ENCODE measurements around the gene CDH23.

- TF ChIP-seq MAFK (IDR thresholded peaks at IDR 0.05; ENCODE audit: partially characterized antibody) (no peak), CTCF (IDR thresholded peaks at IDR 0.05) (no peak), CHD2 (IDR thresholded peaks at IDR 0.05; ENCODE audit: low read length, partially characterized antibody) (no peak), RAD21 (conservative IDR thresholded peaks at IDR 0.05 in 1 of 2, IDR thresholded peaks at IDR 0.05 in 1 of 2) (no peak), JUNB (IDR thresholded peaks at IDR 0.05) (no peak), BCL3 (IDR thresholded peaks at IDR 0.05) (no peak)
- TF ChIP-seq, protein P1, sequence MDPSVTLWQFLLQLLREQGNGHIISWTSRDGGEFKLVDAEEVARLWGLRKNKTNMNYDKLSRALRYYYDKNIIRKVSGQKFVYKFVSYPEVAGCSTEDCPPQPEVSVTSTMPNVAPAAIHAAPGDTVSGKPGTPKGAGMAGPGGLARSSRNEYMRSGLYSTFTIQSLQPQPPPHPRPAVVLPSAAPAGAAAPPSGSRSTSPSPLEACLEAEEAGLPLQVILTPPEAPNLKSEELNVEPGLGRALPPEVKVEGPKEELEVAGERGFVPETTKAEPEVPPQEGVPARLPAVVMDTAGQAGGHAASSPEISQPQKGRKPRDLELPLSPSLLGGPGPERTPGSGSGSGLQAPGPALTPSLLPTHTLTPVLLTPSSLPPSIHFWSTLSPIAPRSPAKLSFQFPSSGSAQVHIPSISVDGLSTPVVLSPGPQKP (IDR thresholded peaks at IDR 0.05; ENCODE audit: low read depth, low read length) = no peak
Measured at GRCh38 chr10:71648254-71648932, 251.7 kb downstream of the CDH23 start.

Measured in A549 (cell line).